Glutamatergic neuron (in vitro differentiated cells): ENCODE results near the gene STRIP1. TPM values are rescaled to one million over a fixed set of nuclear protein-coding genes. Genes with fewer than 3 reads are reported as not detected.

Source experiments
- DNase-seq: peaks from one replicate; pipeline ENCODE4 v3.0.0; 2022
- H3K27ac Mint-ChIP-seq: one replicate; pipeline ENCODE4 v1.8.0; 2020; ENCODE audit warnings: mild to moderate bottlenecking, mixed read lengths, inconsistent platforms; ENCODE audit not compliant: unreplicated experiment
- H3K27me3 Mint-ChIP-seq: one replicate; pipeline ENCODE4 v1.8.0; 2020; ENCODE audit warnings: mild to moderate bottlenecking, moderate library complexity, mixed read lengths, inconsistent platforms; ENCODE audit not compliant: unreplicated experiment
- H3K36me3 Mint-ChIP-seq: one replicate; pipeline ENCODE4 v1.8.0; 2020; ENCODE audit warnings: mild to moderate bottlenecking, mixed read lengths, inconsistent platforms; ENCODE audit not compliant: unreplicated experiment
- H3K4me1 Mint-ChIP-seq: one replicate; pipeline ENCODE4 v1.8.0; 2020; ENCODE audit warnings: mild to moderate bottlenecking, low read depth, mixed read lengths, inconsistent platforms; ENCODE audit not compliant: unreplicated experiment
- H3K4me3 Mint-ChIP-seq: one replicate; pipeline ENCODE4 v1.8.0; 2020; ENCODE audit warnings: mild to moderate bottlenecking, mixed read lengths, inconsistent platforms; ENCODE audit not compliant: unreplicated experiment
- H3K9me3 Mint-ChIP-seq: one replicate; pipeline ENCODE4 v1.8.0; 2020; ENCODE audit warnings: mild to moderate bottlenecking, moderate library complexity, mixed read lengths, inconsistent platforms; ENCODE audit not compliant: unreplicated experiment
- CTCF ChIP-seq: fragments of 200-600 bp; sonication (generic); IDR thresholded peaks from one replicate; pipeline ENCODE4 v1.5.0; 2021; ENCODE audit not compliant: partially characterized antibody, unreplicated experiment
- total RNA-seq: library from RNA; stranded (reverse); fragmentation: NEBNext Ultra II Directional; extraction: Animal tissue kit (Norgen Biotek cat#: 25700); gene quantifications from one replicate; pipeline ENCODE4 v1.2.1, GENCODE V29; 2021; ENCODE audit not compliant: unreplicated experiment

The STRIP1 gene
- total RNA-seq, 1 donor from 2014 or later = 90.2 TPM

- H3K36me3 Mint-ChIP-seq = no peaks in the 10 kb centered on the region
These were observed 379 bp upstream of the STRIP1 start for GRCh38 chr1:110034040-110034450.

DNA sequence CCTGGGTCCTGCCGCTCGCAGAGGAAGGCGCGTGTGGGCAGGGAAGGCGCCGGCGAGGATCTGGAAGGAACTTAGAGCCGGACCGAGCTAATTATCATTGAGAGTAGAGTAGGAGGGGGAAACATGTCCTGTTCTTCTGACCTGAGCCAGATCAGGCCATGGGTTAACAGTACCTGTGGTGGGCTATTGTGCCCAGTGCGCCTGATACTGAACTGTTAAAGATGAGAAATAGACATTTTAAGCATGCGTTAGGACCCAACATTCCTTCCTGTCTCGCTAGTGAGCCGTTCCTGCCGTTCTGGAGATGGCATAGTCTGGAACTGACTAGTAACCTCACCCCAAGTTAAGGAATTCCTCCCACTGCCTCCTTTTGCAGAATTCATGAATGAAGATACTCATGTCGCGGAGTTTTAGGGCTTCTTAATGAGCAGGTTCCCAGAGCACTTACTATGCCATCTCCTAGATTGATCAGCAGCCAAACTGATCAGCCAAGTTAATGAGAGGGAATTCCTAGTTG is 870 bp downstream of the STRIP1 start:
- H3K4me1 Mint-ChIP-seq = peaks cover 11% of the 10 kb centered on the region
- H3K27me3 Mint-ChIP-seq = no peaks in the 10 kb centered on the region
- no peak for DNase-seq
- H3K9me3 Mint-ChIP-seq = peaks cover 3% of the 10 kb centered on the region
- peak overlapping the region; percentile 64 for H3K27ac Mint-ChIP-seq
- no peaks in the 10 kb centered on the region for H3K36me3 Mint-ChIP-seq
- H3K4me3 Mint-ChIP-seq = peak overlapping the region; percentile 98
- TF ChIP-seq CTCF = no peak

More at GRCh38 chr1:110034040-110034450, 379 bp upstream of the STRIP1 start:
- Mint-ChIP-seq H3K27me3 (no peaks in the 10 kb centered on the region), H3K9me3 (peaks cover 3% of the 10 kb centered on the region), H3K4me1 (peaks cover 12% of the 10 kb centered on the region), H3K4me3 (peak overlapping the region; percentile 90), H3K27ac (peak overlapping the region; percentile 94)
- no peak for DNase-seq
- no peak for TF ChIP-seq CTCF

DNA sequence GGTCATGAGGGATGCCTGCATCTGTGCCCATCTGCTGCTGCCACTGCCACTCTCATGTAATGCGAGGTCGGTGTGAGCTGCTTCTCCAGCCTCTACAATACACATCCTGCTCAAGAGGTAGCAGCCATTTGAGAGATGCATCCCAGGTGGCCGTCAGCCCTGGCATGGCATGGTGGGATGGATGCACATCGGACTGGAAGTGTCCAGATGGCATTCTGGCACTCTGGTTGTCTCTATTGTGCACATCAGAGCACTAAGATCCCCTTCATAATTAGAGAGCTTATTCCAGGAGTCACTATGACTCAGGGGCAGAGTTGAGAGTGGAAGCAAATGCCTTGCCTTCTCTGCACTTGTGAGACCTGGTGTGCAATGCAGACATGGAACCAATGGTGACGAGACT is 3.8 kb downstream of the STRIP1 start:
- Mint-ChIP-seq H3K9me3 (peaks cover 3% of the 10 kb centered on the region), H3K27me3 (no peaks in the 10 kb centered on the region), H3K36me3 (no peaks in the 10 kb centered on the region), H3K27ac (no peak overlapping the region), H3K4me1 (peaks cover 6% of the 10 kb centered on the region), H3K4me3 (no peak overlapping the region)
- no peak for TF ChIP-seq CTCF
- no peak for DNase-seq

DNA sequence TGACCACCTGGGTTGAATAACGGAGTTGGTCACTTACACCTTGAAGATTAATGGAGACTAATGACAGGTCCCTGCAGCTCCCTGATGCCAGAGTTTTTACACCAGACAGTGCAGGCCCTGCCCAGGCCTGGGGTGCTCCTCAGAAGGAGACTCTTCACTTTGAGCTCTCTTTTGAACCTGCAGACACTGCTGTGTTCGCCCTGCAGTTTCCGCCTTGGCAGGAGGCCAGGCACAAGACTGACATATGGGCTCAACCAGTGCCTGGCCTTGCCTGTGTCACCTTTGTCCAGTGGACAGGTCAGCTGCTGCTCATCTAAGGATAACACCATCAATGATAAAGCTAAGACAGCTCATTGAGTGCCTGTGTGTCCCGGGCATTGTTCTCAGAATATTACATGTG is 5.2 kb downstream of the STRIP1 start:
- Mint-ChIP-seq H3K27ac (no peak overlapping the region), H3K4me1 (peaks cover 6% of the 10 kb centered on the region), H3K36me3 (no peaks in the 10 kb centered on the region), H3K9me3 (no peaks in the 10 kb centered on the region), H3K4me3 (no peak overlapping the region), H3K27me3 (no peaks in the 10 kb centered on the region)
- TF ChIP-seq CTCF = no peak
- DNase-seq = no peak

DNA sequence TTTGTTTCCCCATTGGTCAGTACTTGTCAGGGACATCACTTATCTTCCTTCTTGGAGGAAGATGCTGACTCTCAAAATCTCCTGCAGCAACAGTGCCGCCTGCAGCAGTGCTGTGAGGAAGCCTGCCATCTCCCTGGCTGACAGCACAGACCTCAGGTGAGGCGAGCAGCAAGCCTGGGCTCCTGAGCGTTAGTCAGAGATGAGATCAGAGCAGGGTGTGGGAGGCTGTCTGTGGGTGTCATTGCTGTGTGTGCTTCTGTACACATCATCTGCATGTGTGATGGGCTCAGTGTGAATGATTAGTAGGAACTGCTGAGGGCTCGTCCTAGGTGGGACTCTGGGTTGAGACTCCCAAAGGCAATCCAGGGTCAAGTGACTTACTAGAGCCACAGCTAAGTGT is 6.1 kb downstream of the STRIP1 start:
- H3K4me3 Mint-ChIP-seq = no peak overlapping the region
- no peaks in the 10 kb centered on the region for H3K9me3 Mint-ChIP-seq
- no peaks in the 10 kb centered on the region for H3K27me3 Mint-ChIP-seq
- DNase-seq = no peak
- H3K36me3 Mint-ChIP-seq = no peaks in the 10 kb centered on the region
- no peak overlapping the region for H3K27ac Mint-ChIP-seq
- no peak for TF ChIP-seq CTCF
- peaks cover 3% of the 10 kb centered on the region for H3K4me1 Mint-ChIP-seq
